Activated CD4-positive, alpha-beta T cell treated with anti-CD3 and anti-CD28 coated beads, Interleukin-2, amount 50 U/mL, for 48 hours (primary cell): Measurements from ENCODE around the gene PDPK1.
"Not testable (repeated sequence)": the region's sequence is repeated elsewhere in the genome, so short reads cannot be mapped to it uniquely, and the experiment has no call there.

ENCODE experiments used
- DNase-seq, 2 experiments: peaks; one replicate each; pipeline ENCODE4 v3.0.0-alpha.2; 2020

The PDPK1 gene

GRCh38 chr16:2620870-2621269 is 83.0 kb downstream of the PDPK1 start:
- not testable (repeated sequence) for DNase-seq

- not testable (repeated sequence) for DNase-seq
These were observed 83.6 kb downstream of the PDPK1 start for GRCh38 chr16:2621395-2621794.

GRCh38 chr16:2627075-2627474 is 89.3 kb downstream of the PDPK1 start:
- DNase-seq: not testable (repeated sequence)

GRCh38 chr16:2631203-2631602 is 93.4 kb downstream of the PDPK1 start:
- DNase-seq: not testable (repeated sequence)

- not testable (repeated sequence) for DNase-seq
These were observed 94.5 kb downstream of the PDPK1 start for GRCh38 chr16:2632291-2632690.

GRCh38 chr16:2639071-2639721 is 101.4 kb downstream of the PDPK1 start:
- DNase-seq: peak; percentile 77 to 80

GRCh38 chr16:2639722-2640072 is 101.9 kb downstream of the PDPK1 start:
- DNase-seq: not testable (repeated sequence)

GRCh38 chr16:2642561-2642960 is 104.7 kb downstream of the PDPK1 start:
- DNase-seq: not testable (repeated sequence)

- DNase-seq: not testable (repeated sequence)
These were observed 107.1 kb downstream of the PDPK1 start for GRCh38 chr16:2644754-2645453.

GRCh38 chr16:2651268-2651871 is 113.5 kb downstream of the PDPK1 start:
- DNase-seq: not testable (repeated sequence)
